Measurements from ENCODE around the gene IER5L.
A peak's percentile ranks its signal among the peaks of the same experiment; 100 is the strongest.

Gene IER5L

DNA sequence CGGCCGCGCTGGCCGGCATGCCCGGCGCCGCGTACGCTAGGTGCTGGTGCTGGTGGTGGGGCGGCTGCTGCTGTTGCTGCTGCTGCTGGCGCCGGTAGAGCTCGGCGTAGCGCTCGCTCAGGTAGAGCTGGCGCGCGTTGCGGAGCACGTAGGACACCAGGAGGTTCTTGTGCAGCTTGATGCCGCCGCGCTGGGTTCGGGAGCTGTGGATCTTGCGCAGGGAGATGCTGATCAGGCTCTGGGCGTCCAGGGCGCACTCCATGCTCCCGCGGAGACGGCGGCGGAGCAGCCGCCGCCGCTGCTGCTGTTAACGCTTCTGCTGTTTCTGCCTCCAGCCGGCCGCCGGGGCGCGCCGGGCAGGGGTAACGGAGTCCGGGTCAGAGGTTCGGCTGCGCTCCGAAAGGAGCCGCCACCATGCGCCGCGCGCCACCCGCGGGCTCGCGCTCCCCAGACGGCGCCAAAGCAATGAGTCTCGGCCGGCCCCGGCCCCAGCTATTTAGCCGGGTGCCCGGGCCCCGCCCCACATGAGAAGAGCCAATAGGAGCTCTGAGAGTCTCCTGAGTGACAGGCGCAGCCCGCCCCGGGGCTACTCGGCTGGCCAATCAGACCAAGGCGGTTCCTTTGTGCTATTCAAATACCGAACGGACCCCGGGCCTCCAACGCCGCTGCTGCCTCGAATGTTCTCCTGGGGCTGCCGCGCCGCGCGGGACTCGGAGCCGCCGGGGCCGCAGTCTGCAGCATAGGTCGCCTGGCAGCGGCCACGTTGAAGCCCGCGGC lies at the start of gene IER5L:
Gene IER5L (minus strand): TSS at position 471 of the 777 bp plus-strand sequence. CDS start 209 bp downstream, at position 262.
- peak; percentile 95 for DNase-seq

DNA sequence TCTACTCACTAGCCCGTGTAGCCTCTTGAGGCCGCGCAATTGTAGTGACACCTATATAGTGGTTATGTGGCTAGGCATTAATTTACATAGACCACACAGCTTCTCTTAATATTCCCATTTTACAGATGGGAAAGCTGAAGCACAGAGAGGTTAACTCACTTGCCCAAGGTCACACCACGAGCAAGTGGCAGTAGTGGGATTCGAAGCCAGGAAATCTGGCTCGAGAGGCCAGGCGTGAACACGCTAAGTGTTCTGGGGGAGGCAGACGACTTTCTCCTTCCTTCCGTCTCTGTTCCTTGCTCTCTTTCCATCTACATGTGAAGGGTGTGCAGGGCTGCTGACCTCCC lies 49.8 kb upstream of the IER5L start:
- DNase-seq = no peak

DNA sequence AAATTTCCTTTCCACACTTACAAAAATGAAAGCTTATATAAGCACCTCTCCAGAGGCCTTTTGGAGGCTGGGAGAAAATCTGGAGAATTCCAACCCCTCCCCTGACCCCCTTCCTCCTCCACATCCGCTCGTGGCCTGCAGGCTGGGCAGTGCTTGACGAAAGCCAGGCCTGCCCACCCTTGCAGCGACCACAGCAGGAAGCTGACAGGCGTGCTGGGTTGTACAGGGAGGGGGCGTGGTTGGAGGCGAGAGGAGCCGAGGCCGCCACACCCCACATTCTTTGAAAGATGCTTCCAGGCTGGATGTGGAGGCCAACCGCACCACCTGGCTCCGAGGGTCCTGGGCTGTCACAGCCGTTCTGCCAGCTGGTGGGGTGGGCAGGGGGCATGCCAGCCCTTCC lies 47.8 kb upstream of the IER5L start:
- peak; percentile 48 for DNase-seq

DNA sequence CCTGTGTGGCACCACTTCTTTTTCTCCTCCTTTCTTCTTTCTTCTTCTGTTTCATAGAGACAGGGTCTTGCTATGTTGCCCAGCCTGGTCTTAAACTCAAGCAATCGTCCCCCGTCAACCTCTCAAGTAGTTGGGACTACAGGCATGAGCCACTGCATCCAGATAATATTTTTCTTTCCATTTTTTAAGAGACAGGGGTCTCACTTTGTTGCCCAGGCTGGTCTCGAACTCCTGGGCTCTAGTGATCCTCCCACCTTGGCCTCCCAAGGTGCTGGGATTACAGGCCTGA lies 47.4 kb upstream of the IER5L start:
- no peak for DNase-seq

DNA sequence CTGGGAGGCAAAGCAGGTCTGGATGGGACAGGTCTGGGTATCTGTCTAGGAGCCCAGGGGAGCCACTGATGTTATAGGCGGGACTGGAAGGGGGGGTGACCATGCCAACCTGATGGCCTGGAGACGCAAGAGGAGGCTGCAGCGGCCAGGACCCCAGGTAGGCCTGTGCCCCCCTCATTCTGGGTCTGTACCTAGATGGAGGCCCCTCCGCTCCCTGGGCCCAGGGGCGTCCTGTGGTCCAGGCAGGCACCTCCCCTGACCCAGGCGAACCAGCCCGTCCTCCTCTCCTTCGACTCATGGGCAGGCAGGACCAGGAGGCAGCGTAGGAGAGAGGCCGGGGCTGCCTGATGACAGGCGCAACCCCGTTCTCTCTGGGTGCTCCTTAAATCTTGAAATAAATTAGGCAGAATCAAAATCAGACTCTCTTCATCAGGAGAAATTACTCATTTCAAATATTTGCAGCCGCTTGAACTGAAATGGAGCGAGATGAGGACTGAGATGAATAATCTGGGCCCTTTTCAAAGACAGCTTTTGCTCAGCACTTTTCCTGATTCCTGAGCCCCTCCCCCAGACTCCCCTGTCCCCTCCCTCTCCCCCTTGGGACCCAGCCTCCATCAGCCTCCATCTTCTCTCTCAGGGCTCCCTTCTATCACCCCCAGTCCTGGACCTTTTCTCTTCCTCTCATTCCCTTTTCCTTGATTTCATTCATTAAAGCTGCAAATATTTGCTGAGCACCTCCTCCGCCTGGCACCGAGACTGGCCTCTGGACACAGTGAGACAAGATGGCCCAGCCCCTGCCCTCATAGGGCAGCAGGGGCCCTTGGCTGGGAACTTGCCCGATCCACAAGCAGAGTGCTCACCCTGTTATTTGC lies 46.8 kb upstream of the IER5L start:
- DNase-seq = no peak

DNA sequence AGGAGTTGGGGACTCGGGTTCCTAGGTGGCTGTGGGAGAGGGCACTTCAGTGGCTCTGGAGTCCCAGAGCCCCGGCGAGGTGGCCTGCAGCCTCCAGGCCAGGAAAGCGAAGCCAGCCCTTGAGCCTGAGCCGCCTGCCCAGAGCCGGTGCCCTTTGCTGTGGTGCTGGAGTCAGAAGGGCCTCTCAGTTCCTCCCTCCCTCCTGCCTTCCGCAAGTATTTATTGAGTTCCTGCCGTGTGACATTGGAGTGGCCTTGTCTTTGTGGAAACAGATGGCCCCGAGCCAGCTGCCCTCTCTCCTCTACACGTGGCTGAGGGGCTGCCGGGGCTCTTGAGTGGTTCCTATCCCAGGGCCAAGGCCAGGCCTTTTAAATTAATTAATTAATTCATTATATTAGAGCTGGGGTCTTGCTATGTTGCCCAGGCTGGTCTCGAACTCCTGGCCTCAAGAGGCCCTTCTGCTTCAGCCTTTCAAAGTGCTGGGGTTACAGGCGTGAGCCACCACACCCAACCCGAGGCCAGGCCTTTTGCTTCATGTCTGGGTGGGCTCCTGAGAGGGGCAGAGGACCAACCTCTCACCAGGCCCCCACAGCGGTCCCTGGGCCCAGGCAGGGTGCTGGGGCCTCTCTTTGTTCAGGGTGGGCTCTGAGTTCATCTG lies 45.6 kb upstream of the IER5L start:
- no peak for DNase-seq

DNA sequence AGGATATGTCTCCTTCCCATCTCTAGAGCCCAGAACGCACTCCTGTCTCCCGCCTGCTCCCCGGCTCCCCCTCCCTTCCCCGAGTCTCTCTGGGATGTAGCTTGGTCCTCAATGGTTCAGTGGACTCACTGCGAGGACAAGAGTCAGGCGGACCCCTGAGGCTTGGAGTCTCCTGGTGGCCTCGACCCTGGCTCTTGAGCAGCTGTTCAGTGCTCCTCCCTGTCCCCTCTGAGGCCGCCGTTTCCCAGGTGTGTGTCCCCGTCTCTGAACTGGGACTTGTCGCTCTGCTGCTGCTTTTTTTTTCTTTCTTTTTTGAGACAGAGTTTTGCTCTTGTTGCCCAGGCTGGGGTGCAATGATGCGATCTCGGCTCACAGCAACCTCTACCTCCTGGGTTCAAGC lies 44.8 kb upstream of the IER5L start:
- no peak for DNase-seq

DNA sequence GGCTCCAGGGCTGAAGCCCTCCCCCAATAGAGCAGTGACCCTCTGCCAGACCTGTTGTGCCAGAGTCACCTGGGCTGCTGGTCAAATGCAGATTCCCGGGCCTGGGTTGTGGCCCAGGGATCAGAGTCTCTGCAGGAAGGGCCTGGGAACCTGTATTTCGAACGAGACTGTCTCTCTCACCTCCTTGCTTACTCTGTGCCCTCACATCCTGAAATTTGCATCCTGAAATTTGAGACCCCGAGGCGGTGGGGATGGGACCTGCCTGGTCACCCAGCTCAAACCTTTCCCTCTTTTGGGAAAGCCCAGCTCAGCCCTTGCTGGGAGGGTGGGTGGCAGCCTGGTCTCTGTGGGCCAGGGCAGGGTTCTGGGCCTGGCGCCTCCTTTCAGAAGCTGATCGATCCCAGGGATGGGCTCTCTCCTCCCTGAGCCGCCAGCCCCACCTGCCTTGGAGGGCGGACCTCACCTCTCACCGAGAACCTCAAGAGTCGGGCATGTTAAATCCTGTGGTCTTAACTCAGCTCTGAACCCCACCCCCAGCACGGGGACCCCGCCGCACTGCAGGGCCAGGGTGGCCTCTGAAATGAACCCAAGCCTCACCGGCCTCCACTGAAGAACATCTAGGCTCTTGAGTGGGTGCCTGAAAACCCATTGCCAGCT lies 44.0 kb upstream of the IER5L start:
- no peak for DNase-seq

DNA sequence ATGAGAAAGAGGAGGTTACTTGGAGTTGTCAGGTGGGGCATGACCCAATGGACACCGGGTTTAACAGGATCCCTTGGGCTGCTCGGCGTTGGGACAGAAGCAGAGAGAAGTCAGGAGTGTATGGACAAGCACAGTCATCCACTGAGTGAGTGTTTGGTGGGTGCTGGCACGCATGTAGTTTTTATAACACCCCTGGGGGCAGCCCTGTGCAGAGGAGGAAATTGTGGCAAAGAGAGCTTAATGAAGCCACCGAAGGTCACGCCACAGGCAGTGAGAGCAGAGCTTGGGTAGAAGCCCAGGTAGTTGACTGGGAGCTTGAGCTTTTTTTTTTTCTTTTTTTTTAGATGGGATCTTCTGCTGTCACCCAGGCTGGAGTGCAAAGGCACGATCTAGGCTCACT lies 43.2 kb upstream of the IER5L start:
- DNase-seq = no peak

DNA sequence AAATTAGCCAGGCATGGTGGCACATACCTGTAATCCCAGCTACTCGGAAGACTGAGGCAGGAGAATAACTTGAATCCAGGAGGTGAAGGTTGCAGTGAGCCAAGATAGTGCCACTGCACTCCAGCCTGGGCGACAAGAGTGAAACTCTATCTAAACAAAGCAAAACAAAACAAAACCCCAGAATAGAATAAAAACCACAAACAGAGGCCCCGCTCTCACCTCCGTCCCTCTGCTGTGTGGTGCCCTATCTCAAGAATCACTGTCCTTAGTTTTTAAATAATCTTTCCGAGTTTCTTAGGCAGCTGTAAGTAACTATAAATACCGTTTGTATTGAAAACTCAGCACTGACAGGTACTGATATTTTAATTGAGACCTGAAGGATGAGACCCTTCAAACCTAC lies 42.7 kb upstream of the IER5L start:
- no peak for DNase-seq

DNA sequence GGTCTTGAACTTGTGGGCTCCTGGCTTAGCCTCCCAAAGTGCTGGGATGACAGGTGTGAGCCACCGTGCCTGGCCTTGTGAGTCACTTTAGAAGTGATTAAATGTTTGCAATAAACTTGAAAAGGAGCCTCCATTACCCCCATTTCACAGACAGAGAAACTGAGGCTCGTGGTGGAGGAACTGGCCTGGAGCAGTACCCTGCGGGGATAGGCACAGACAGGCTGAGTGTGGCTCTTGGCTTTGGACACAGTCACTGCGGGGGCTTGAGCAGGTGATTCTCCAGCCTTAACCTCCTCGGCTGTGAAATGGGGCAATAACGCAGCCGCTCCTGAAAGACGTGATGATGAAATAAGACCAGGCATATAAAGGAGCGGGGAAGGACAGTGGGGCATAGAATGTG lies 40.9 kb upstream of the IER5L start:
- no peak for DNase-seq

DNA sequence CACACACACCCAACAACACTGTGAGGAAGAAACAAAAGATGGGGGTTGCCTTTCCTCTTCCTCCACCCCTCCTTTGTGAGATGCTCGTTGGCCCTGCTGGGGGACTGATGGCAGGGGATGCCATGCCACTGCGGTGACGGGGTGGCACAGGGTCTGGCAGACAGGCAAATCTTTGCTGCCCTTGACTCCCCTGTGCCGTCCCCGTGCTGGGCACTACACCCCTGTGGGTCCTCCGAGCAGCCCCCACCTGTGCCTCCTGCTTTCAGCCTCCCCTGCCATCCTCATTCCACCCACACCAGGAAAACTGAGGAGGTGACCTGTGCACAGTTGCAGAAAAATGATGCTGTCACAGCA lies 40.2 kb upstream of the IER5L start:
- no peak for DNase-seq

DNA sequence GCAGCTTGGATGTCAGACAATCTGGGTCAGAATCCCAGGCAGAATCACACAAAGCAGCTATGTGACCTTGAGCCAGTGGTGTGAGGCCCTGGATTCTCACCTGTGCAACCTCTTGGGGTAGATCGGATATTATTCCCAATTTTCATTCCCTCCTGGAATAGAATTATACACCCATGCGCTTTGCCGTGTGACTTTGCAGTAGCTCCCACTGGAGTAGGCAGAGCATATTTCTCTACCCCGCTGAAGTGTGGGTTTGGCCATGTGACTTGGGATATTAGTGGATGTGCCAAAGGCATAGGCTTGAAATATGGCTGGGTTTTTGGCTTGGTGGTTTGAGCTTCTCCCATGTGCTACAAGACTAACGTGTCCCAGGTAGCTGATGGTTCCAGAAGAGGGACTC lies 35.5 kb upstream of the IER5L start:
- no peak for DNase-seq

DNA sequence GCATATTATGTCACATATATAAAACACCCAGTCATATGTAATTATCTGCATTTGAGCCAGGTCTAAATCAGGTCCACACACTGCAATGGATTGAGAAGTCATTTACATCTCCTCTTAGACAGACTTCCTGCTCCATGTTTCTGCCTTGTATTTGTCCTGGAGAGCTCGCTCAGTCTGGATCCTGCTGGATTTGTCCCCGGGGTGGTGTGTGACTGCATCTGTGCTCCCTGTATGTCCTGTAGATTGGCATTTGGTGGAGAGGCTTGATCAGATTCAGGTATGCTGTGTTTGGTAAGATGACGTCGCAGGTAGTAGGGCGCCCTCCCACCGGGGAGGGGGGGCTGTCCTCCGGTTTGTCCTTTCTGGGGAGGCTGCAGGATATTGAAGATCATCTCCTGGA lies 33.6 kb upstream of the IER5L start:
- no peak for DNase-seq

DNA sequence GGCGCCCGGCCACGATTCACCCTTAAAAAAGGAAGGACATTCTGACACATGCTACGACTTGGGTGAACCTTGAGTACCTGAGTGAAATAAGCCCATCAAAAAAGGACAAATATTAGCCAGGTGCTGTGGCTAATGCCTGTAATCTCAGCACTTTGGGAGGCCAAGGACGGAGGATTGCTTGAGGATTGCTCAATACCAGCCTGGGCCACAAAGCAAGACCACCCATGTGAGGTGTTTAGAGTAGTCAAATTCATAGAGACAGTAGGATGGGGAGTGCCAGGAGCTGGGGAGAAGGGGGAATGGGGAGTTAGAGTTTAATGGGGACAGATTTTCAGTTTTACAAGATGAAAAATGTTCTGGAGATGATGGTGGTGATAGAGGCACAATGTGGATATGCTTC lies 32.1 kb upstream of the IER5L start:
- no peak for DNase-seq

DNA sequence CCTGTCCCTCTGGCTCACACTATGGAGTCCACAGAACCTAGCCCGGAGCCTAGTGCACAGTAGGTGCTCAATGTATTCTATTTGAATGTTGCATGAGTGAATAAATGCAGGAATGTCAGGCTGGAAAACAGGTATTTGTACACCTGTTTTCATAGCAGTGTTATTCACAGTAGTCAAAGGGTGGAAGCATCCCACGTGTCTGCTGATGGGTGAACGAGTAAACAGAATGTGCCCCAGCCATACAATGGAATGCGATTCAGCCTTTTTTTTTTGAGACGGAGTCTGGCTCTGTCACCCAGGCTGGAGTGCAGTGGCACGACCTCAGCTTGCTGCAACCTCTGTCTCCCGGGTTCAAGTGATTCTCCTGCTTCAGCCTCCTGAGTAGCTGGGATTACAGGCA lies 31.5 kb upstream of the IER5L start:
- no peak for DNase-seq

DNA sequence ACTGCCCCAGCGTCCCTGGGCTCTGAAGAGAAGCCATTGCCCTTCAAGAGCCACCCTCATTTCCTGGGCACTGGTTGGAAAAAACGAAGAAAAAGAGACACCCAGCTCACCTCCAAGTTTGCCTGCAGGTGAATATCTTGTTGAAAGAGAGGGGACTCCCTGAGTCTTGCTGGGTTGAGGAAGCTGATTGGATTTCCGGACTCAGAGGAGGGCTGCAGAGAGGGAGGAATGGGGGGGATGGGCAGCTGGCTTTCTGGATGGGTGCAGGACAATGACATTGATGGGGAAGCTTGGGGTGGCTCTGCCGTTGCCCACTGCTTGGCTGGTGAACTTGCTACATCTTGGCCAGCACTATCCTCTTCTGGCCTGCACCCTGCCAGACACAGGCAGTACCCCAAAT lies 31.0 kb upstream of the IER5L start:
- no peak for DNase-seq

DNA sequence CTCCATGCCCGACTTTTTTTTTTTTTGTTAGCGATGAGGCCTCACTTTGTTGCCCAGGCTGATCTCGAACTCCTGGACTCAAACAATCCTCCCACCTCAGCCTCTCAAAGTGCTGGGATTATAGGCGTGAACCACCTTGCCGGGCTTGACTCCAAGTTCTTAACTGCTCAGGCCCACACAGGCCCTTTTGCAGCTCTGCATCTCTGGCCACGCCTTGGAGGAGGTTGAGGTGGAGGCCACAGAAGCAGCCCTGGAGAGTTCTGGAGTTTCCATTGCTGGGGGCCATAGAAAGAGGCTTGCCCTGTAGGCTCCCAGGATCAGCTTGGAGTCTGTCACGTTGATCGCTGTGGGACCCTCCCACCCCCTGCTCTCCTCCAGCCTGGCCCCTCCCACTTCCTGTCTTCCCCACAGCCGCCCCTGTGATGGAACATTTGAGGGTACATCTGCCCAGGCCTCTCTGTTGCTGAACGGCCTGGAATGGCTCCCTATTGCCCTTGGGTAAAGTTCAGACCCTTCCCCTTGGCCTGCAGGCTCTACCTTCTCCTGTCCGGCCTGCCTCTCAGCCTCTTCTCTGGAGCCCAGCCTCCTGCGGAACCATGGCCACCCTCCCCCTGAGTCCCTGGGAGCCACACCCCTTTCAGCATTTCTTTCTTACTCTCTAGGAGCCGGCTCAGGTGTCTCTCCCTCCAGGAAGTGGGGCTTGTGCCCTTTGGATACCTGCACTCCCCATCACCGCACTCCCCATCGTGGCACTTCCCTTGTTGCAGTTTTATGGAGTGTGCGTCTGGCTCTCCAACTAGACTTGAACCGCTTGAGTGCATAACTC lies 30.4 kb upstream of the IER5L start:
- DNase-seq = no peak

DNA sequence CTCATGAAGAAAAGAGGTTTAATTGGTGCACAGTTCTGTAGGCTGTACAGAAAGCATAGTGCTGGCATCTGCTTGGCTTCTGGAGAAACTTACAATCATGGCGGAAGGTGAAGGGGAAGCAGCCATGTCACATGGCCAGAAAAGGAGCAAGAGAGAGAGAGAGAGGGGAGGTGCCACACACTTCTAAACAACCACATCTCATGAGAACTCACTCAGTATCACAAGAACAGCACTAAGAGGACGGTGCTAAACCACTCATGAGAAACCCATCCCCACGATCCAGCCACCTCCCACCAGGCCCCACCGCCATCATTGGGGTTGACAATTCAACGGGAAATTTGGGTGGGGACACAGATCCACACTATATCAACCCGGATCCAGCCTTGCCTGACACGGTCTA lies 28.8 kb upstream of the IER5L start:
- DNase-seq = no peak

DNA sequence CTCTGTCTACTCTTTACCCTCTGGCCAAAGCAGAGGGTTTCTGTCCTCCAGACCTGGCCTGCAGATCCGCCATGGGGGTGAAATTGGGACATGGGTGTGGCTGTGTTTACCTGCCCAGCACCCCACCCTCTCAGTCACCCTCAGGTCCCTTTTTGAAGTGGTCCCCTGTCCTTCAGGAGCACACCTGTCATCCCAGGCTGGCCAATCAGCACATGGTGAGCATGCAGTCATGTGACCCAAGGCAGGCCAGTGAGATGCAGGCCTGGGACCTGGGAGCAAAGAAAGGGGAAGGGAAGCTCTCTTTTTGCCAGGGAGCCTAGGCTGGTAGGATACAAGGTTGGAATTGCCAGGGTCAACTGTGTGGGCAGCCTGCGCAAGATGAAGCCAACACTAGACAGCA lies 28.3 kb upstream of the IER5L start:
- DNase-seq = no peak

DNA sequence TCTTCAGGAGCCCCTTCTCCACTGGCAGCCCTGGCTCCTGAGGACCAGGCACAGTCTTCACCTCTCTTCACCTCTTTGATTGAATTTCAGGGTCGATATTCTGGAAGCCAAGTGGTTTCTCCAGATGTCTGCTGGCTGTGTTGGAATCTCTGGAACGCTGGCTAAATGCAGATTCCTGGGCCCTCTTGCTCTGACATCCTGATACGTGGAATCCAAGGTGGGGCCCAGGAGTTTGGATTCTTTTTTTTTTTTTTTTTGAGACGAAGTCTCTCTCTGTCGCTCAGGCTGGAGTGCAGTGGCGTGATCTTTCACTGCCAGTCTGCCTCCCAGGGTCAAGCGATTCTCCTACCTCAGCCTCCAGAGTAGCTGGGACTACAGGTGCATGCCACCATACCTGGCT lies 26.8 kb upstream of the IER5L start:
- DNase-seq = no peak

DNA sequence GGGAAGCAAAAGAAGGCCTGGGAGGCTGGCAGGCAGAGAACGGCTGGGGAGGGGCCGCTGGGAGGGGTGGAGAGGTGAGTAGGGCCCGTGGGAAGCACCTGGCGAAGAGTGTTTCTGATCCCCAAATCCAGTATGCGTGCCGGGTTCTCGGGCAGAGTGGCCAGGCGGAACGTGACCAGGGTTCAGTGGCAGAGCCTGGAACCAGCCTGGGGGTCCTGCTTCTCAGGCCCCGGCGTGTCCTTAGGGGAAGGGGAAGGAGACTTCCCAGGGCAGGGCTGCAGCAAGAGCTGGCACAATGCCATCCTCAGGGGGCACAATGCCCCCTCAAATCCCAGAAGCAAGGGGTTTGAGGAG lies 25.5 kb upstream of the IER5L start:
- no peak for DNase-seq

All from inflammatory macrophage treated with lipopolysaccharide for 4 hours (primary cell).